ENCODE results near the gene PITRM1. TPM values are rescaled to one million over a fixed set of nuclear protein-coding genes. Genes with fewer than 3 reads are reported as not detected.

The PITRM1 gene
- total RNA-seq, 4 donors from 2014 or later, result 67.6 to 107 (median 74.0) TPM

- DNase-seq (ENCODE audit: low spot score) (no peak), ATAC-seq (ENCODE audit: low FRiP score) (no peak)
- no peak for TF ChIP-seq CTCF (IDR thresholded peaks at IDR 0.05)
Observed at GRCh38 chr10:3203972-3204371, 31.4 kb upstream of the PITRM1 start.

GRCh38 chr10:3203016-3203811 lies 30.6 kb upstream of the PITRM1 start:
- no peak for DNase-seq (ENCODE audit: low spot score)
- ATAC-seq (ENCODE audit: low FRiP score), result no peak
- TF ChIP-seq CTCF (IDR thresholded peaks at IDR 0.05), result no peak

DNA sequence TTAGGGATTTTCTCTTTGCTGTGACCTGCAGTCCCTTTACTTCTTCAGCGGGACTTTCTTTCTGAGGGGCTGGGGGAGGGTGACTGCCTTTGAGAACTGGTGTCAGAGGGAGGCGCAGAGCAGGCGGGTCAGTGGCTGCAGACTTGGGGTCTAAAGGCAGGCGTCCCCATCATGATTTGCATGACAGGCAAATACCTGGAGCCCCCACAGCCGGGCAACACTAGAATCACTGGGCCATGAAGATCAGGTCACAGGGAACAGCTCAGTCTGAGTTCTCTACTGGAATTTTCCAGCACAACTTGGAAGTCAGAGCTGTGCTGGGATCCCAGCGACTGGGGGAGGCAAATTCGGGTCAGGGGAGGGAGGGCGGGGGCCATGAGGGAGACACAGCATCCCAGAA lies 29.2 kb upstream of the PITRM1 start:
- DNase-seq (ENCODE audit: low spot score), result no peak
- TF ChIP-seq CTCF (IDR thresholded peaks at IDR 0.05), result no peak
- ATAC-seq (ENCODE audit: low FRiP score), result no peak

- DNase-seq (ENCODE audit: low spot score) (no peak), ATAC-seq (ENCODE audit: low FRiP score) (no peak)
- TF ChIP-seq CTCF (IDR thresholded peaks at IDR 0.05), result no peak
Observed at GRCh38 chr10:3199488-3199887, 26.9 kb upstream of the PITRM1 start.

GRCh38 chr10:3198900-3199299 lies 26.3 kb upstream of the PITRM1 start:
- no peak for DNase-seq (ENCODE audit: low spot score)
- no peak for TF ChIP-seq CTCF (IDR thresholded peaks at IDR 0.05)
- ATAC-seq (ENCODE audit: low FRiP score), result no peak

- peak in 2 of 3 donors; percentile 58 to 73 for TF ChIP-seq CTCF (IDR thresholded peaks at IDR 0.05)
- ATAC-seq (ENCODE audit: low FRiP score) (peak; percentile 95), DNase-seq (ENCODE audit: low spot score) (peak; percentile 51)
Observed at GRCh38 chr10:3197348-3198003, 24.9 kb upstream of the PITRM1 start.

GRCh38 chr10:3196958-3197347 lies 24.4 kb upstream of the PITRM1 start:
- no peak for TF ChIP-seq CTCF (IDR thresholded peaks at IDR 0.05)
- DNase-seq (ENCODE audit: low spot score) (no peak), ATAC-seq (ENCODE audit: low FRiP score) (peak; percentile 4)

Data from omental fat pad (tissue), 4 donors.